Ovary (tissue), 3 donors: Measurements from ENCODE around the gene NDST4.

Experiments used
- CTCF ChIP-seq, 3 donors: fragments of 450-650 bp in 2 of 3; fragments of 200-600 bp in 1 of 3; IDR thresholded peaks; one replicate each; pipeline versions ENCODE4 v1.5.1 to v1.8.0; 2016 to 2022; ENCODE audit warnings: antibody characterized with exemption in 3 of 3, mild to moderate bottlenecking in 1 of 3
- POLR2A ChIP-seq: fragments of 450-650 bp; IDR thresholded peaks from one replicate; pipeline ENCODE4 v1.6.1; 2017; ENCODE audit warnings: antibody characterized with exemption, mild to moderate bottlenecking, moderate library complexity
- donor health status: DM: no; HTN: no; CAD: no.

- TF ChIP-seq CTCF (IDR thresholded peaks at IDR 0.05): no peak
- TF ChIP-seq POLR2A: no peak
These were observed 136.5 kb downstream of the NDST4 start for GRCh38 chr4:114976901-114977300.
